D721Med (cell line): ENCODE measurements around the gene KCNH1.
"Not testable (repeated sequence)": the region's sequence is repeated elsewhere in the genome, so short reads cannot be mapped to it uniquely, and the experiment has no call there.

Source experiments
- DNase-seq: peaks from one replicate; pipeline ENCODE4 v3.0.0; 2011; ENCODE audit warnings: low spot score; ENCODE audit not compliant: insufficient read length
- FAIRE-seq: peaks from 2 replicates; lab custom pipeline; 2011; peaks lifted over from hg19 to GRCh38; lab: Jason Lieb, UNC
- CTCF ChIP-seq: IDR thresholded peaks from 2 replicates; pipeline ENCODE4 v1.5.1; 2012; ENCODE audit warnings: mild to moderate bottlenecking, control low read depth; ENCODE audit not compliant: insufficient read depth; ENCODE audit errors: missing control alignments

The KCNH1 gene

GRCh38 chr1:211099393-211099792 is 34.6 kb downstream of the KCNH1 start:
- DNase-seq, result no peak
- peak; percentile 46 for FAIRE-seq
- TF ChIP-seq CTCF, result no peak

- DNase-seq, result no peak
- FAIRE-seq, result no peak
- TF ChIP-seq CTCF, result no peak
Measured at GRCh38 chr1:211095381-211095780, 38.6 kb downstream of the KCNH1 start.

- no peak for FAIRE-seq
- no peak for DNase-seq
- TF ChIP-seq CTCF, result no peak
Measured at GRCh38 chr1:211092955-211093354, 41.0 kb downstream of the KCNH1 start.

GRCh38 chr1:211091867-211092266 is 42.1 kb downstream of the KCNH1 start:
- no peak for TF ChIP-seq CTCF
- FAIRE-seq (no peak), DNase-seq (no peak)

GRCh38 chr1:211089536-211089935 is 44.4 kb downstream of the KCNH1 start:
- TF ChIP-seq CTCF, result no peak
- FAIRE-seq (peak; percentile 41), DNase-seq (no peak)

- no peak for TF ChIP-seq CTCF
- no peak for DNase-seq
- no peak for FAIRE-seq
Measured at GRCh38 chr1:211088156-211088555, 45.8 kb downstream of the KCNH1 start.

GRCh38 chr1:211082824-211083223 is 51.1 kb downstream of the KCNH1 start:
- TF ChIP-seq CTCF, result no peak
- DNase-seq (no peak), FAIRE-seq (no peak)

- not testable (repeated sequence) for FAIRE-seq
Measured at GRCh38 chr1:211081447-211081846, 52.5 kb downstream of the KCNH1 start.

More at GRCh38 chr1:211081447-211081846, 52.5 kb downstream of the KCNH1 start:
- DNase-seq, result not testable (repeated sequence)
